IMR-90 (cell line): ENCODE data around the gene SNED1. TPM values are rescaled to one million over a fixed set of nuclear protein-coding genes. Genes with fewer than 3 reads are reported as not detected.

Experiments
- ATAC-seq: fragments of 200-7000 bp; cut with Tn5 transposase; 2 replicates; pipeline ENCODE4 v1.9.1; 2020; ENCODE audit warnings: low read depth, mild to moderate bottlenecking, moderate library complexity
- BruUV-seq: library from RNA; stranded (reverse); fragments of 400-500 nt; replicated peaks from 2 replicates; lab custom pipeline; 2021; lab: Mats Ljungman, UMichigan
- CTCF ChIA-PET: fragments of 300-600 bp; formaldehyde crosslinking; extraction: SDS; loops from one replicate; lab custom pipeline; 2021; ENCODE audit warnings: antibody characterized with exemption; lab: Yijun Ruan, JAX
- POLR2A ChIA-PET: fragments of 300-600 bp; sonication (Branson Sonifier 250); formaldehyde crosslinking; loops from one replicate; lab custom pipeline; 2022; ENCODE audit warnings: antibody characterized with exemption; ENCODE audit not compliant: unreplicated experiment; lab: Charles Lee
- DNase-seq: peaks from one replicate; pipeline ENCODE4 v3.0.0; 2013
- H2AFZ ChIP-seq: replicated peaks from 2 replicates; pipeline ENCODE3; 2013; ENCODE audit warnings: low read length, mild to moderate bottlenecking; ENCODE audit not compliant: poor library complexity
- H2AK5ac ChIP-seq: 2 replicates; pipeline ENCODE4 v1.6.1; 2013; ENCODE audit warnings: low read depth, low read length, inconsistent platforms
- H2AK9ac ChIP-seq: replicated peaks from 2 replicates; pipeline ENCODE3; 2013; ENCODE audit warnings: mild to moderate bottlenecking, low read depth, low read length, moderate library complexity; ENCODE audit not compliant: poor library complexity
- H2BK120ac ChIP-seq: 2 replicates; pipeline ENCODE4 v1.6.1; 2013; ENCODE audit warnings: low read depth, low read length, inconsistent platforms
- H2BK15ac ChIP-seq: 3 replicates; pipeline ENCODE4 v1.6.1; 2013; ENCODE audit warnings: low read depth, low read length, inconsistent platforms
- H2BK20ac ChIP-seq: 2 replicates; pipeline ENCODE4 v1.6.1; 2013; ENCODE audit warnings: low read depth, mild to moderate bottlenecking, inconsistent platforms, low read length, moderate library complexity
- H2BK5ac ChIP-seq: 2 replicates; pipeline ENCODE4 v1.6.1; 2013; ENCODE audit warnings: mild to moderate bottlenecking, low read depth, low read length, inconsistent platforms; ENCODE audit not compliant: poor library complexity, severe bottlenecking
- H3K14ac ChIP-seq: replicated peaks from 2 replicates; pipeline ENCODE4 v1.6.1; 2013; ENCODE audit warnings: low read depth, low read length, inconsistent platforms
- H3K18ac ChIP-seq: 2 replicates; pipeline ENCODE4 v1.6.1; 2013; ENCODE audit warnings: low read depth, low read length, control low read depth
- H3K23ac ChIP-seq: 2 replicates; pipeline ENCODE4 v1.6.1; 2013; ENCODE audit warnings: low read depth, low read length, inconsistent platforms
- H3K27ac ChIP-seq: 2 replicates; pipeline ENCODE4 v1.5.1; 2013; ENCODE audit warnings: mild to moderate bottlenecking, control low read depth, low read length; ENCODE audit not compliant: insufficient read depth
- H3K27me3 ChIP-seq: 2 replicates; pipeline ENCODE4 v1.6.1; 2013; ENCODE audit warnings: low read length; ENCODE audit not compliant: control insufficient read depth, insufficient read depth
- H3K36me3 ChIP-seq: 2 replicates; pipeline ENCODE4 v1.6.1; 2013; ENCODE audit warnings: low read length, mixed read lengths; ENCODE audit not compliant: control insufficient read depth, insufficient read depth
- H3K4ac ChIP-seq: 2 replicates; pipeline ENCODE4 v1.6.1; 2013; ENCODE audit warnings: low read depth, low read length, inconsistent platforms
- H3K4me1 ChIP-seq: 2 replicates; pipeline ENCODE4 v1.6.1; 2013; ENCODE audit warnings: low read length, mixed read lengths; ENCODE audit not compliant: control insufficient read depth, insufficient read depth
- H3K4me2 ChIP-seq: 2 replicates; pipeline ENCODE4 v1.6.1; 2013; ENCODE audit warnings: low read depth, mild to moderate bottlenecking, control low read depth, low read length, moderate library complexity
- H3K4me3 ChIP-seq: 2 replicates; pipeline ENCODE4 v1.5.1; 2013; ENCODE audit warnings: low read depth, mild to moderate bottlenecking, control low read depth, low read length, moderate library complexity; ENCODE audit not compliant: insufficient read depth
- H3K56ac ChIP-seq: 2 replicates; pipeline ENCODE4 v1.6.1; 2013; ENCODE audit warnings: low read length, inconsistent platforms; ENCODE audit not compliant: insufficient read depth; ENCODE audit errors: extremely low read depth
- H3K79me1 ChIP-seq, 2 experiments: 2 replicates each; pipeline ENCODE4 v1.6.1; 2013; ENCODE audit warnings: low read length in 2 of 2, inconsistent platforms in 1 of 2, low read depth in 1 of 2
- H3K9ac ChIP-seq: 2 replicates; pipeline ENCODE4 v1.6.1; 2013; ENCODE audit warnings: low read depth, low read length, control low read depth
- H3K9me1 ChIP-seq: 2 replicates; pipeline ENCODE4 v1.6.1; 2013; ENCODE audit warnings: low read length, inconsistent platforms; ENCODE audit not compliant: insufficient read depth
- H3K9me3 ChIP-seq: 2 replicates; pipeline ENCODE4 v1.6.1; 2013; ENCODE audit warnings: low read length; ENCODE audit not compliant: control insufficient read depth, insufficient read depth
- H4K20me1 ChIP-seq: 2 replicates; pipeline ENCODE4 v1.6.1; 2013; ENCODE audit warnings: low read length, inconsistent platforms; ENCODE audit not compliant: insufficient read depth
- H4K5ac ChIP-seq: 2 replicates; pipeline ENCODE4 v1.6.1; 2013; ENCODE audit warnings: mild to moderate bottlenecking, low read depth, low read length, control low read depth
- H4K8ac ChIP-seq, 2 experiments: 2 replicates each; pipeline ENCODE4 v1.6.1; 2013; ENCODE audit warnings: low read depth in 2 of 2, low read length in 2 of 2, control low read depth in 1 of 2, inconsistent platforms in 1 of 2
- H4K91ac ChIP-seq: 2 replicates; pipeline ENCODE4 v1.6.1; 2013; ENCODE audit warnings: low read depth, low read length, inconsistent platforms; ENCODE audit not compliant: insufficient read depth
- MAFK ChIP-seq: IDR thresholded peaks from 2 replicates; pipeline ENCODE4 v1.6.1; 2012; ENCODE audit warnings: low read depth, low read length, improper control_type of control experiment
- NFE2L2 ChIP-seq: fragments of 150-350 bp; IDR thresholded peaks from 2 replicates; pipeline ENCODE4 v1.6.1; 2016; ENCODE audit warnings: low read depth, mild to moderate bottlenecking, low read length
- SMC3 ChIP-seq: fragments of 150-350 bp; IDR thresholded peaks from 2 replicates; pipeline ENCODE4 v1.6.1; 2016; ENCODE audit warnings: low read depth, mild to moderate bottlenecking, antibody characterized with exemption, low read length, moderate library complexity
- WGBS, 2 experiments: methylation state at CpG; one replicate each; pipeline versions ENCODE4 v1.1.5 to v1.1.7; 2013; ENCODE audit warnings: missing lambda C conversion rate in 2 of 2; ENCODE audit not compliant: insufficient read length in 1 of 2; ENCODE audit errors: extremely low coverage in 2 of 2; 5-methylcytosine and 5-hydroxymethylcytosine counted together
- dilution Hi-C: fragments of 300-500 bp; cut with HindIII; formaldehyde crosslinking; loops from one replicate; pipeline ENCODE4 v1.14.3; 2018; ENCODE audit warnings: low sequenced_read_pairs; ENCODE audit not compliant: unreplicated experiment
- in situ Hi-C: fragments of 300-500 bp; cut with MboI; formaldehyde crosslinking; loops from 3 replicates; pipeline ENCODE4 v1.14.3; 2019; ENCODE audit warnings: low sequenced_read_pairs, inconsistent platforms, mixed read lengths
- intact Hi-C: fragments of 100-400 bp; cut with micrococcal nuclease; formaldehyde crosslinking; loops from 2 replicates; pipeline ENCODE4 v1.10.0; 2022
- polyA plus RNA-seq, 3 experiments: library from polyadenylated mRNA; depleted of rRNA; stranded (reverse); fragments of >200 nt; gene quantifications; 2 replicates each; pipeline ENCODE4 v1.2.3, GENCODE V29; 2012; ENCODE audit warnings: low replicate concordance in 1 of 3
- total RNA-seq: library from RNA; depleted of rRNA; stranded (reverse); fragments of >200 nt; gene quantifications from 2 replicates; pipeline ENCODE4 v1.2.3, GENCODE V29; 2012

SNED1 gene
- total and polyA plus RNA-seq, 2 of the 4 experiments (the other 2 are of a cell fraction): 1.1 to 3.4 TPM

DNA sequence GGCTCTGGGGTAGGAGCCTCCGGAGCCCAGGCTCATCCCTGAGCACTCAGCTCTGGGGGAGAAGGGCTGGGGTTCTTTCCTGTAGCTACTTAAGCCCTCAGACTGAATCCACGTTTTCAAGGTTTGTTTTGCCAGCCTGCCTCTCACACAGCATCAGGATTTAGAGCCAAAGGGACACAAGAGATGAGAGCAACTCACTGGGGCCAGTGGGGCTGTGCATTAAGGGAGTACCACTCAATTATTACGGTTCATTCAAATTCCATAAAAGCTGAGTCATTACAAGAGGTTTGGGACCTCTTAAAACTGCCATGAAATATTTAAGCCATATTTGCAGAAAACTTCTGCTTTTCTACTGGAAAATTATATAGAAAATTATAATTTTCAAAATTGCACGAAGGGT is 17.1 kb upstream of the SNED1 start:
- Histone ChIP-seq H4K91ac (no peak overlapping the region), H2AK5ac (no peak overlapping the region), H4K8ac (no peak overlapping the region), H3K4me1 (peaks cover 3% of the 10 kb centered on the region; the same call in 1 of the 2 replicates), H4K20me1 (no peaks in the 10 kb centered on the region), H3K79me1 (no peaks in the 10 kb centered on the region), H2BK120ac (no peak overlapping the region), H3K4me3 (no peak overlapping the region), H3K18ac (no peak overlapping the region), H3K36me3 (no peaks in the 10 kb centered on the region), H2BK15ac (no peak overlapping the region), H4K5ac (no peak overlapping the region), H3K4me2 (no peak overlapping the region), H3K27me3 (peaks cover 7% of the 10 kb centered on the region; the same call in 1 of the 2 replicates), H3K27ac (no peak overlapping the region), H2BK20ac (no peak overlapping the region), H3K9me3 (no peaks in the 10 kb centered on the region), H3K14ac (no peak overlapping the region), H3K9me1 (no peaks in the 10 kb centered on the region), H3K23ac (no peak overlapping the region), H3K9ac (no peak overlapping the region), H2AK9ac (no peak overlapping the region), H3K4ac (no peak overlapping the region), H2AFZ (no peak overlapping the region), H3K56ac (no peak overlapping the region), H2BK5ac (no peak overlapping the region)
- WGBS, 2 experiments: no CpG with 5 or more reads among the region's 4 CpGs
- peak; percentile 77 for TF ChIP-seq NFE2L2
- TF ChIP-seq MAFK: 0 out of 2 replicates have a peak, but pooled peaks have one; percentile 7
- no peak for TF ChIP-seq SMC3
- DNase-seq (peak; percentile 29), ATAC-seq (peak; percentile 81)
- BruUV-seq: no TSS peak
- ChIA-PET POLR2A (no interaction called here), CTCF (no interaction called here)
- dilution Hi-C loops: no loop called here
- intact Hi-C loops: no loop called here
- in situ Hi-C loops: no loop called here
